Measurements from ENCODE around the gene IFIT3. TPM values are rescaled to one million over a fixed set of nuclear protein-coding genes. Genes with fewer than 3 reads are reported as not detected.

IFIT3 gene
- total RNA-seq, 2 donors from 2014 or later = 0.42 TPM; not detected in 1

- Histone ChIP-seq H3K9ac (ENCODE audit: extremely low read depth, low read length, poor library complexity, severe bottlenecking) (no peak overlapping the region), H3K9me3 (ENCODE audit: control insufficient read depth, low read length) (peaks cover 5% of the 10 kb centered on the region), H3K4me1 (ENCODE audit: control insufficient read depth, insufficient read depth, low read length) (no peaks in the 10 kb centered on the region), H3K27me3 (ENCODE audit: control insufficient read depth, insufficient read depth, low read length, poor library complexity, severe bottlenecking) (no peaks in the 10 kb centered on the region), H3K4me3 (ENCODE audit: low read length) (no peak overlapping the region), H3K36me3 (ENCODE audit: control insufficient read depth, insufficient read depth, low read length) (no peaks in the 10 kb centered on the region), H3K27ac (ENCODE audit: low read depth, low read length) (no peak overlapping the region)
- H3K4me3 Mint-ChIP-seq = no peak overlapping the region
- peaks cover 8% of the 10 kb centered on the region for H3K4me1 Mint-ChIP-seq
- no peaks in the 10 kb centered on the region for H3K9me3 Mint-ChIP-seq
- peaks cover 2% of the 10 kb centered on the region for H3K27me3 Mint-ChIP-seq (ENCODE audit: insufficient read depth)
- H3K36me3 Mint-ChIP-seq (ENCODE audit: low read depth) = no peaks in the 10 kb centered on the region
- DNase-seq = no peak
- 67 to 90% methylated on average over 1 to 3 of the region's 3 CpGs for WGBS, 2 experiments (ENCODE audit: insufficient coverage in 1 of 2, insufficient read length in 1 of 2)
- H3K27ac Mint-ChIP-seq = no peak overlapping the region
- TF ChIP-seq CTCF (conservative IDR thresholded peaks at IDR 0.05) = no peak
These were observed 33.0 kb upstream of the IFIT3 start for GRCh38 chr10:89294721-89295239.

- no peak overlapping the region for H3K4me3 ChIP-seq (ENCODE audit: low read length)
- H3K36me3 ChIP-seq (ENCODE audit: control insufficient read depth, insufficient read depth, low read length) = no peaks in the 10 kb centered on the region
- DNase-seq = no peak
- Mint-ChIP-seq H3K27ac (peak overlapping the region; percentile 23), H3K4me1 (peaks cover 8% of the 10 kb centered on the region), H3K27me3 (ENCODE audit: insufficient read depth) (peaks cover 2% of the 10 kb centered on the region), H3K36me3 (ENCODE audit: low read depth) (no peaks in the 10 kb centered on the region), H3K9me3 (no peaks in the 10 kb centered on the region), H3K4me3 (no peak overlapping the region)
- H3K4me1 ChIP-seq (ENCODE audit: control insufficient read depth, insufficient read depth, low read length) = no peaks in the 10 kb centered on the region
- peaks cover 5% of the 10 kb centered on the region for H3K9me3 ChIP-seq (ENCODE audit: control insufficient read depth, low read length)
- no peak overlapping the region for H3K9ac ChIP-seq (ENCODE audit: extremely low read depth, low read length, poor library complexity, severe bottlenecking)
- no peaks in the 10 kb centered on the region for H3K27me3 ChIP-seq (ENCODE audit: control insufficient read depth, insufficient read depth, low read length, poor library complexity, severe bottlenecking)
- 100% methylated on average over 1 of the region's 1 CpG; no CpG with 5 or more reads in 1 of the 2 experiments for WGBS, 2 experiments (ENCODE audit: insufficient coverage in 1 of 2, insufficient read length in 1 of 2)
- TF ChIP-seq CTCF (conservative IDR thresholded peaks at IDR 0.05) = no peak
- H3K27ac ChIP-seq (ENCODE audit: low read depth, low read length) = no peak overlapping the region
These were observed 32.2 kb upstream of the IFIT3 start for GRCh38 chr10:89295597-89295996.

- Mint-ChIP-seq H3K27me3 (ENCODE audit: insufficient read depth) (peaks cover 2% of the 10 kb centered on the region), H3K36me3 (ENCODE audit: low read depth) (no peaks in the 10 kb centered on the region), H3K9me3 (no peaks in the 10 kb centered on the region), H3K4me3 (no peak overlapping the region), H3K4me1 (peaks cover 8% of the 10 kb centered on the region), H3K27ac (peak overlapping the region; percentile 23)
- Histone ChIP-seq H3K27me3 (ENCODE audit: control insufficient read depth, insufficient read depth, low read length, poor library complexity, severe bottlenecking) (no peaks in the 10 kb centered on the region), H3K4me3 (ENCODE audit: low read length) (no peak overlapping the region), H3K4me1 (ENCODE audit: control insufficient read depth, insufficient read depth, low read length) (no peaks in the 10 kb centered on the region), H3K27ac (ENCODE audit: low read depth, low read length) (no peak overlapping the region), H3K9me3 (ENCODE audit: control insufficient read depth, low read length) (peaks cover 5% of the 10 kb centered on the region), H3K36me3 (ENCODE audit: control insufficient read depth, insufficient read depth, low read length) (no peaks in the 10 kb centered on the region), H3K9ac (ENCODE audit: extremely low read depth, low read length, poor library complexity, severe bottlenecking) (no peak overlapping the region)
- TF ChIP-seq CTCF (conservative IDR thresholded peaks at IDR 0.05) = no peak
- DNase-seq = no peak
- WGBS, 2 experiments (ENCODE audit: insufficient coverage in 1 of 2, insufficient read length in 1 of 2) = 93 to 94% methylated on average over 3 to 5 of the region's 5 CpGs
These were observed 31.6 kb upstream of the IFIT3 start for GRCh38 chr10:89296220-89296648.
